HCT116 (cell line): ENCODE data around the gene DKK3. TPM values are rescaled to one million over a fixed set of nuclear protein-coding genes. Genes with fewer than 3 reads are reported as not detected.

Experiments
- ATAC-seq: fragments of 200-7000 bp; cut with Tn5 transposase; 2 replicates; pipeline ENCODE4 v1.9.1; 2020; ENCODE audit warnings: mild to moderate bottlenecking, moderate library complexity
- BruUV-seq: library from RNA; stranded (reverse); fragments of 400-500 nt; replicated peaks from 2 replicates; lab custom pipeline; 2021; lab: Mats Ljungman, UMichigan
- CTCF ChIA-PET: fragments of 300-600 bp; sonication (Branson Sonifier 250); formaldehyde crosslinking; loops from one replicate; lab custom pipeline; 2021; ENCODE audit warnings: antibody characterized with exemption; lab: Charles Lee
- POLR2A ChIA-PET: fragments of 300-600, 350-600 bp; sonication (Branson Sonifier 250); formaldehyde crosslinking; loops from one replicate; lab custom pipeline; 2021; ENCODE audit warnings: antibody characterized with exemption; lab: Charles Lee
- RAD21 ChIA-PET, 2 experiments: fragments of 300-600 bp; sonication (Branson Sonifier 250); formaldehyde crosslinking; loops; one replicate each; lab custom pipeline; 2023; ENCODE audit warnings: low total read pairs in 2 of 2; ENCODE audit not compliant: uncharacterized antibody in 2 of 2, unreplicated experiment in 2 of 2, low non-redundant PET in 1 of 2; lab: Charles Lee
- DNase-seq: peaks from one replicate; pipeline ENCODE4 v3.0.0-alpha.2; 2010; ENCODE audit warnings: low read depth, low spot score
- H2AFZ ChIP-seq: fragments of 200-600 bp; shearing (Covaris generic), sonication (generic); 2 replicates; pipeline ENCODE4 v1.6.1; 2017; ENCODE audit warnings: low read depth, mixed run types, mixed read lengths, antibody characterized with exemption, low read length; ENCODE audit not compliant: poor library complexity, severe bottlenecking
- H3K27ac ChIP-seq: 2 replicates; pipeline ENCODE4 v1.5.1; 2012; ENCODE audit warnings: low read depth, low read length
- H3K27me3 ChIP-seq: fragments of 200-600 bp; sonication (generic); 2 replicates; pipeline ENCODE4 v1.6.1; 2016; ENCODE audit warnings: mixed run types, low read length, mixed read lengths; ENCODE audit not compliant: insufficient read depth
- H3K36me3 ChIP-seq, 2 experiments: fragments of 200-500 bp in 1 of 2; fragments of 200-600 bp in 1 of 2; sonication (Bioruptor generic) in 1 of 2; sonication (generic) in 1 of 2; 2 replicates each; pipeline versions ENCODE4 v1.5.1 to v1.6.1; 2014 to 2016; ENCODE audit warnings: low read length in 2 of 2, inconsistent platforms in 1 of 2, mixed read lengths in 1 of 2, mixed run types in 1 of 2; ENCODE audit not compliant: insufficient read depth in 2 of 2, control insufficient read depth in 1 of 2
- H3K4me1 ChIP-seq, 2 experiments: fragments of 200-600 bp in 1 of 2; sonication (generic) in 1 of 2; 2 replicates each; pipeline versions ENCODE4 v1.5.1 to v1.6.1; 2012 to 2017; ENCODE audit warnings: low read length in 2 of 2, inconsistent platforms in 1 of 2, mild to moderate bottlenecking in 1 of 2, mixed read lengths in 1 of 2, mixed run types in 1 of 2, moderate library complexity in 1 of 2; ENCODE audit not compliant: insufficient read depth in 2 of 2, control insufficient read depth in 1 of 2
- H3K4me2 ChIP-seq: fragments of 200-600 bp; sonication (generic); 2 replicates; pipeline ENCODE4 v1.6.1; 2017; ENCODE audit warnings: mixed run types, low read length, mixed read lengths
- H3K4me3 ChIP-seq, 2 experiments: fragments of 200-600 bp in 1 of 2; sonication (generic) in 1 of 2; replicated peaks in 1 of 2; 2 replicates each; pipeline ENCODE4 v1.5.1; 2011 to 2016; ENCODE audit warnings: low read length in 2 of 2, control low read depth in 1 of 2, low read depth in 1 of 2, mild to moderate bottlenecking in 1 of 2, mixed read lengths in 1 of 2, mixed run types in 1 of 2
- H3K79me2 ChIP-seq: fragments of 200-600 bp; sonication (generic); 2 replicates; pipeline ENCODE4 v1.6.1; 2017; ENCODE audit warnings: mild to moderate bottlenecking, mixed run types, low read length, moderate library complexity, mixed read lengths; ENCODE audit not compliant: insufficient read depth
- H3K9ac ChIP-seq: fragments of 200-600 bp; sonication (generic); 2 replicates; pipeline ENCODE4 v1.6.1; 2016; ENCODE audit warnings: low read length, mixed read lengths
- H3K9me2 ChIP-seq: fragments of 200-600 bp; sonication (generic), shearing (Covaris generic); 2 replicates; pipeline ENCODE4 v1.6.1; 2017; ENCODE audit warnings: mixed run types, mild to moderate bottlenecking, moderate library complexity; ENCODE audit not compliant: insufficient read depth
- H3K9me3 ChIP-seq, 2 experiments: fragments of 200-500 bp in 1 of 2; fragments of 200-600 bp in 1 of 2; sonication (Bioruptor generic) in 1 of 2; sonication (generic) in 1 of 2; 2 replicates each; pipeline ENCODE4 v1.6.1; 2014 to 2017; ENCODE audit warnings: low read length in 2 of 2, mixed read lengths in 2 of 2, inconsistent platforms in 1 of 2, low read depth in 1 of 2, mild to moderate bottlenecking in 1 of 2, mixed run types in 1 of 2, moderate library complexity in 1 of 2; ENCODE audit not compliant: control insufficient read depth in 1 of 2, insufficient read depth in 1 of 2
- H4K20me1 ChIP-seq: fragments of 200-600 bp; sonication (generic), shearing (Covaris generic); 2 replicates; pipeline ENCODE4 v1.6.1; 2017; ENCODE audit warnings: mixed run types, mild to moderate bottlenecking, moderate library complexity; ENCODE audit not compliant: insufficient read depth
- CBX3 ChIP-seq: IDR thresholded peaks from 2 replicates; pipeline ENCODE4 v1.6.1; 2012; ENCODE audit warnings: low read depth
- CEBPB ChIP-seq: IDR thresholded peaks from 2 replicates; pipeline ENCODE4 v1.6.1; 2012; ENCODE audit warnings: low read depth
- EZH2 ChIP-seq: fragments of 200-600 bp; sonication (generic); IDR thresholded peaks from 2 replicates; pipeline ENCODE4 v1.6.1; 2017; ENCODE audit warnings: antibody characterized with exemption, mixed run types
- EZH2phosphoT487 ChIP-seq: fragments of 200-600 bp; IDR thresholded peaks from 2 replicates; pipeline ENCODE4 v1.6.1; 2018; ENCODE audit warnings: antibody characterized with exemption, borderline replicate concordance
- FOSL1 ChIP-seq: IDR thresholded peaks from 2 replicates; pipeline ENCODE4 v1.6.1; 2012; ENCODE audit warnings: low read depth
- POLR2A ChIP-seq: IDR thresholded peaks from 2 replicates; pipeline ENCODE4 v1.7.0; 2011; ENCODE audit warnings: borderline replicate concordance; ENCODE audit not compliant: insufficient read depth, insufficient read length; ENCODE audit errors: extremely low read depth
- POLR2AphosphoS5 ChIP-seq: IDR thresholded peaks from 2 replicates; pipeline ENCODE4 v1.6.1; 2011; ENCODE audit warnings: mild to moderate bottlenecking, low read depth, low read length, moderate library complexity
- SIN3A ChIP-seq: IDR thresholded peaks from 2 replicates; pipeline ENCODE4 v1.6.1; 2012; ENCODE audit warnings: low read depth
- SP1 ChIP-seq: IDR thresholded peaks from 2 replicates; pipeline ENCODE4 v1.6.1; 2012; ENCODE audit warnings: low read depth
- SRF ChIP-seq: IDR thresholded peaks from 2 replicates; pipeline ENCODE4 v1.6.1; 2012; ENCODE audit warnings: low read depth
- ZFX ChIP-seq: fragments of 450-650 bp; IDR thresholded peaks from 2 replicates; pipeline ENCODE4 v1.6.1; 2017
- ZNF274 ChIP-seq: fragments of 200-500 bp; sonication (Bioruptor generic); IDR thresholded peaks from 2 replicates; pipeline ENCODE4 v1.6.1; 2014; ENCODE audit warnings: mild to moderate bottlenecking, low read depth, low read length, inconsistent platforms
- intact Hi-C: fragments of 100-400 bp; cut with micrococcal nuclease; formaldehyde crosslinking; loops from 2 replicates; pipeline ENCODE4 v1.10.0; 2022
- total RNA-seq: library from RNA; stranded (reverse); gene quantifications from one replicate; pipeline ENCODE4 v1.2.1, GENCODE V29; 2021; ENCODE audit not compliant: unreplicated experiment
- TF ChIP-seq, protein P1 (sequence below): IDR thresholded peaks from 2 replicates; pipeline ENCODE4 v1.6.1; 2012; ENCODE audit warnings: low read depth
- TF ChIP-seq, protein P2 (sequence below): IDR thresholded peaks from 2 replicates; pipeline ENCODE4 v1.6.1; 2011; ENCODE audit warnings: mild to moderate bottlenecking, low read length, moderate library complexity; ENCODE audit not compliant: insufficient replicate concordance; ENCODE audit errors: extremely low read depth
- TF ChIP-seq, protein P3 (sequence below): IDR thresholded peaks from 2 replicates; pipeline ENCODE4 v1.6.1; 2012
- TF ChIP-seq, protein P4 (sequence below): IDR thresholded peaks from 2 replicates; pipeline ENCODE4 v1.6.1; 2012

The DKK3 gene
- total RNA-seq, 1 experiment from 2014 or later = 0.49 TPM

DNA sequence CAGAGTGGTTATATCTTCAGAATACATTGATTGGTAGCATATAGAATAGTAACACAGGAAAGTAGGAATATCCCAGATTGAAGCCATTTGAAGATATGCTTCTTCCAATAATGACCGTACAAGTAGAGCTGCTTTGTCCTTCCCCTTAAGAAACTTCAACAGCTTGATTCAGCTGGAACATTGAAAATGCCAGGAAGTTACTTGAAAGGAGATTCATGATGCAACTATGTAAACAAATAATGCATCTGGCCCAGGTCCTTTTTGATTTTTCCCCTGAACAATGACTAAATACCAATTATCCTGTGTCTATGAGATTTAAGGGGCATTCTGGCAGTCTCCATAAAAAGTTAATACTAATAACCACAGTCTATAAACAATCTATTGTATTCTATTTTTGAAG lies 3.0 kb downstream of the DKK3 start:
- ChIA-PET CTCF (interaction anchor here (0.9 kb wide), 1 partner anchor 39 kb away, joined by 4 read pairs; no protein-coding TSS in a partner anchor), RAD21 (no interaction called here), POLR2A (no interaction called here)
- H3K27ac ChIP-seq = no peak overlapping the region
- BruUV-seq = no TSS peak
- intact Hi-C loops = no loop called here
- H3K9me2 ChIP-seq = no peaks in the 10 kb centered on the region
- no peak overlapping the region for H3K4me2 ChIP-seq
- H3K9me3 ChIP-seq = no peaks in the 10 kb centered on the region
- no peak overlapping the region for H3K4me3 ChIP-seq
- H3K9ac ChIP-seq = no peak overlapping the region
- H3K79me2 ChIP-seq = no peaks in the 10 kb centered on the region
- TF ChIP-seq EZH2 (no peak), SRF (no peak), CEBPB (no peak), POLR2AphosphoS5 (no peak), POLR2A (no peak), SIN3A (no peak), EZH2phosphoT487 (no peak), ZNF274 (no peak), FOSL1 (no peak), CBX3 (no peak), ZFX (no peak), SP1 (no peak)
- TF ChIP-seq, protein P1, sequence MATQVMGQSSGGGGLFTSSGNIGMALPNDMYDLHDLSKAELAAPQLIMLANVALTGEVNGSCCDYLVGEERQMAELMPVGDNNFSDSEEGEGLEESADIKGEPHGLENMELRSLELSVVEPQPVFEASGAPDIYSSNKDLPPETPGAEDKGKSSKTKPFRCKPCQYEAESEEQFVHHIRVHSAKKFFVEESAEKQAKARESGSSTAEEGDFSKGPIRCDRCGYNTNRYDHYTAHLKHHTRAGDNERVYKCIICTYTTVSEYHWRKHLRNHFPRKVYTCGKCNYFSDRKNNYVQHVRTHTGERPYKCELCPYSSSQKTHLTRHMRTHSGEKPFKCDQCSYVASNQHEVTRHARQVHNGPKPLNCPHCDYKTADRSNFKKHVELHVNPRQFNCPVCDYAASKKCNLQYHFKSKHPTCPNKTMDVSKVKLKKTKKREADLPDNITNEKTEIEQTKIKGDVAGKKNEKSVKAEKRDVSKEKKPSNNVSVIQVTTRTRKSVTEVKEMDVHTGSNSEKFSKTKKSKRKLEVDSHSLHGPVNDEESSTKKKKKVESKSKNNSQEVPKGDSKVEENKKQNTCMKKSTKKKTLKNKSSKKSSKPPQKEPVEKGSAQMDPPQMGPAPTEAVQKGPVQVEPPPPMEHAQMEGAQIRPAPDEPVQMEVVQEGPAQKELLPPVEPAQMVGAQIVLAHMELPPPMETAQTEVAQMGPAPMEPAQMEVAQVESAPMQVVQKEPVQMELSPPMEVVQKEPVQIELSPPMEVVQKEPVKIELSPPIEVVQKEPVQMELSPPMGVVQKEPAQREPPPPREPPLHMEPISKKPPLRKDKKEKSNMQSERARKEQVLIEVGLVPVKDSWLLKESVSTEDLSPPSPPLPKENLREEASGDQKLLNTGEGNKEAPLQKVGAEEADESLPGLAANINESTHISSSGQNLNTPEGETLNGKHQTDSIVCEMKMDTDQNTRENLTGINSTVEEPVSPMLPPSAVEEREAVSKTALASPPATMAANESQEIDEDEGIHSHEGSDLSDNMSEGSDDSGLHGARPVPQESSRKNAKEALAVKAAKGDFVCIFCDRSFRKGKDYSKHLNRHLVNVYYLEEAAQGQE = no peak
- TF ChIP-seq, protein P2, sequence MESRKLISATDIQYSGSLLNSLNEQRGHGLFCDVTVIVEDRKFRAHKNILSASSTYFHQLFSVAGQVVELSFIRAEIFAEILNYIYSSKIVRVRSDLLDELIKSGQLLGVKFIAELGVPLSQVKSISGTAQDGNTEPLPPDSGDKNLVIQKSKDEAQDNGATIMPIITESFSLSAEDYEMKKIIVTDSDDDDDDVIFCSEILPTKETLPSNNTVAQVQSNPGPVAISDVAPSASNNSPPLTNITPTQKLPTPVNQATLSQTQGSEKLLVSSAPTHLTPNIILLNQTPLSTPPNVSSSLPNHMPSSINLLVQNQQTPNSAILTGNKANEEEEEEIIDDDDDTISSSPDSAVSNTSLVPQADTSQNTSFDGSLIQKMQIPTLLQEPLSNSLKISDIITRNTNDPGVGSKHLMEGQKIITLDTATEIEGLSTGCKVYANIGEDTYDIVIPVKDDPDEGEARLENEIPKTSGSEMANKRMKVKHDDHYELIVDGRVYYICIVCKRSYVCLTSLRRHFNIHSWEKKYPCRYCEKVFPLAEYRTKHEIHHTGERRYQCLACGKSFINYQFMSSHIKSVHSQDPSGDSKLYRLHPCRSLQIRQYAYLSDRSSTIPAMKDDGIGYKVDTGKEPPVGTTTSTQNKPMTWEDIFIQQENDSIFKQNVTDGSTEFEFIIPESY = no peak
- TF ChIP-seq, protein P3, sequence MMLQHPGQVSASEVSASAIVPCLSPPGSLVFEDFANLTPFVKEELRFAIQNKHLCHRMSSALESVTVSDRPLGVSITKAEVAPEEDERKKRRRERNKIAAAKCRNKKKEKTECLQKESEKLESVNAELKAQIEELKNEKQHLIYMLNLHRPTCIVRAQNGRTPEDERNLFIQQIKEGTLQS = no peak
- TF ChIP-seq, protein P4, sequence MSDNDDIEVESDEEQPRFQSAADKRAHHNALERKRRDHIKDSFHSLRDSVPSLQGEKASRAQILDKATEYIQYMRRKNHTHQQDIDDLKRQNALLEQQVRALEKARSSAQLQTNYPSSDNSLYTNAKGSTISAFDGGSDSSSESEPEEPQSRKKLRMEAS = no peak
- ATAC-seq (no peak), DNase-seq (no peak)
- no peaks in the 10 kb centered on the region for H3K36me3 ChIP-seq
- no peaks in the 10 kb centered on the region for H3K27me3 ChIP-seq
- H4K20me1 ChIP-seq = no peaks in the 10 kb centered on the region
- H3K4me1 ChIP-seq = no peaks in the 10 kb centered on the region
- no peak overlapping the region for H2AFZ ChIP-seq
